Activated T-cell treated with anti-CD3 and anti-CD28 coated beads for 4 hours (primary cell): ENCODE measurements around the gene GAB2.

Experiments
- DNase-seq: peaks from one replicate; pipeline ENCODE4 v3.0.0-alpha.2; 2020

The GAB2 gene

DNA sequence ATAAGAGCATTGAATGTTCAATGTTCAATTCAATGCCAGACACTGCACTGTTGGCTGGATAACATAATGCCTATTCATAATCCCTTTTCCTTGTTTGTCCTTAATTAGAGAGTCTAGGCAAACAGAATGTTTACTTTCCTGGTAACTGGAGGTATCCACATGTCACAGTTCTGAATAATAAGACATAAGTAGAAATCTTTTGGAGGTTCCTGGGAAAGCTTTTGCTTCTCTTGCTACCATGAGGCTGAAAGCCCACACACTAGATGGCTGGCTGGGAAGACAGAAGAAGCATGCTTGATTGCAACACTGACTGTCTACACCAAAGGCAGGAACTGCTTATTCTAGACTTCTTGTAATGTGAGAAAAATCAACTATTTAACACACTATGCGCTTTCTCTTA, 79.5 kb downstream of the GAB2 start:
- no peak for DNase-seq

DNA sequence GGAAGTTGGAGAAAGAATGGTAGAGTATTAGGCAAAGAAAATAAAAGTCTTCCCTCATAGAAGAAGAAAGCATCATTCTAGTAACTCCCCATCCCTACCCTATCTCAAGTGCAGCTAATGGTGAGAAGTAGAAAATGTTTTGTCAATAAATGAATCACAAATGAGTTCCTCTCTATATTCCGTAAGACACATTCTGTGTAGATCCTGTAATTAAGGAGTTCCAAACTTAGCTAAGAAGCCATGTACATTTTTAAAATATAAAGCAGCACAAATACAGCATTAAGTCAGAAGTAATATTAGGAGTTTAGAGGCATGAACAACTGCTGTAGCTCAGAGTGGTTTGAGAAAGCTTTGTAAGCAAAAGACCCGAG, 80.1 kb downstream of the GAB2 start:
- DNase-seq: no peak

DNA sequence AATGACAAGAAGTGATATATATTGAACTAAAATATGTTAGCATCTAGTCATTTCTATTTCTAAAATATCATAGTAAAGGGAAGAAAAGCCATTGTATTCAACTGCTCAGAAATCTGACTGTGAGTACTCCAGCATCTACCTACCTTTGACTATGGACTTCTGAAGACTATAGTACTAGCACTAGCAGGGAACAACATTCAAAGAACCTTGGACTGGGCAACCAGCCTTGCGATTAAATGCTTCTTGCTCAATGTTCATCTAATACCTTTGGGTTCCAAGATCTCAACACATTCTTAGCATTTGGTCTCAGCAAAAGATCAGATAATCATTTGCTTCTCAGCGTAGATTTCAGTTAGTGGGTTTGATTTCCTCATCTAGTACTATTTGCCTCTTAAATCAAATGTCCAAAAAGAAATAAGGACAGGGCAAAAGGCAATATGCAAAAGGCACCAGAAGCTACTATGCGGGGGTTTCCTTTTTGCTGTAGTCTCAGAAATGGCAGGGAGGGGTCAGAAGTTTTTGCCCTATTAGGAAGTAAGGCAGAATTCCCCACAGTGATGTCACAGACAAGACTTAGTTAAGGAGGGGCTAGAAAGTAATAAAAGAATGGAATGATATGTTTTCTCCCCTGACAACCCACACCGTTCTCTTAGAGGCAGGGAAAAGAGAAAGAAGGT, 80.6 kb downstream of the GAB2 start:
- no peak for DNase-seq

DNA sequence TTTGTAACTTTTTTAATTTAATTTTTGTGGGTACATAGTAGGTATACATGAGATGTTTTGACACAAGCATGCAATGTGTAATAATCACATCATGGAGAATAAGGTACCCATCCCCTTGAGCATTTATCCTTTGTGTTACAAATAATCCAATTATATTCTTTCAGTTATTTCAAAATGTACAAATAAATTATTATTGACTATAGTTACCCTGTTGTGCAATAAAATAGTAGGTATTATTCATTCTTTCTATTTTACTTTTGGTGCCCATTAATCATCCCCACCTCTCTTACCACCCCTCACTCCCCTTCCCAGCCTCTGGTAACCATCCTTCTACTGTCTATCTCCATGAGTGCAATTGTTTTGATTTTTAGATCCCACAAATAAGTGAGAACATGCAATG, 83.5 kb downstream of the GAB2 start:
- DNase-seq: no peak

DNA sequence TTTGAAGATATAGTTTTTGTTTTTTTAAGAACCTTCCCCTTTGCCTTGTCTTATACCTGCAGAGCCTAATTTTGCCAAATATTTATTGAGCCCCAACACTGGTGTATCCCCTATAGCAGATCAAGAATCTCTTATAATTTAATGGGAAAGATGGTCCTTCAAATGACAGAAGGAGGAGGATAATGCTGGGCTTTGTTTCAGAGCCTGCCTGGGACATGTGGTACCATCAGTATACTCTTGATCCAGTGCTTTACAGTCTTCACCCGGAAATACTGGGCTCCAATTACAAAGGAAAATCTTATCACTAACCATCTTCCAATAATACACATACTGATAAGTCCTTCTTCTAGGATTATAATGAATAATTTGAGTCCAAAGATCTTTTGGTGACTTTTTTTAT, 84.7 kb downstream of the GAB2 start:
- no peak for DNase-seq

DNA sequence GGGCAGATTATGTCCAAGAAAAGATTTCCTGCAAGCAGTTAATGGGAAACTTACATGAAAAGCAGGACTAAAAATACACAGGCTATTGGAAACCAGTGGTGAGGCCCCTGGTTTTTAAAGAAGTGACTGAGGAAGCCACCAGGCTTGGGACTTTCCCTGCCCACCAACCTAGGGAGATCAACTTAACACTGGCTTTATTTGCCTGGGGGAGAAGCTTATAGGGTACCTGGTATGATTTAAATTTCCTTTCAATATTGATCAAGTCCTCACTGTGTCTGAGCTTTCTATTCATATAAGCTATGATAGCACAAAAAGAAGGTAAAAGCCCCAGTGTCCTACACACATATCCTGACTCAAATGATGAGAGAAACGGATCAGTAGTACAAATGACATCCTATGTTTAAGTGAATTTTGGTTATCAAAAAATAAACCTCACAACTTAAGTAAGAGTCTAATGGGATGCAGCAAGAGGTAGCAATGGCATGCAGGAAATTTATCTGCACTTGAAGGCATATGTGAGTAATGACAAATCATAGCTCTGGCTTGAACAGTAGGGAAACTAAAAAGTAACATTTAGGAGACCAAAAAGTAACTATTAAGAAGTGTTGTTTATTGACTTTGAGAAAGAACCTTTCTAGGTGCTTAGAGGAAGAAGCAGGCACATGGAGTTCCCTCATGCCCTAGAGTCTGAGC, 85.3 kb downstream of the GAB2 start:
- no peak for DNase-seq

DNA sequence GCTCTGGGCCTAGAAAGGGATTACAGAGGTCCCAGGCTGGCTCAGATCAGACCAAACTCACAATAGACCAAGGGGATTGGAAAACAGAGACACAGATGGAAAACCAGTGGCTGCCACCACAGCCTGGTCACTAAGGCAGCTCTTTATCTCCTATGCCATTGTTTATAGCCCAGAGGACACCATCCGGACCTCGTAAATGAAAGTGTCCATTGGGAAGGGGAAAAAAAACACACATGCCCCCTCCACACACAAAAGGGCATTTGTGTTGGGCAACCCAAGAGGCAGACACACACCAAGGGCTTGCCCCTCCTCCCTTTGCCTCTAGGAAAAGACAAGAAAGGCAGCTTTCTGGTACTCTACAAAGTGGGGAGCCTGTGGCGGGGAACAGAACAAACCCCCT, 85.9 kb downstream of the GAB2 start:
- no peak for DNase-seq

DNA sequence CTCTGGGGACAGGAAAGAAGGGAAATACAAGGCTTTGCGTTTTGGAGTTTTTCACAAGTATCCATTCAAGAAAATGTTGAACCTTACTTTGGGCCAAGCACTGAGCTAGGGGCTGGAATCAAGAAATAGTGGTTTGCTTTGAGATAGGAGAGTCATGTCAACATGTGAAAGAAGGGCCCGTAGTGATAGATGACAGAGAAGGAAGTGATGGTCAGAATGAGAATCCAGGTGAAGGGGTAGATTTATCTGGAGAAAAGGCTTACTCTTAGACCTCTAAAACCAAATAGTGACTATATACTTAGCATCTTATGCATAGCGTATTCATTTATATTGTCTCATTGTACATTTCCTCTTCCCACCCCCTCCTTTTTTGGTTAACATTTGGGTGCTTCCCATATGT, 87.3 kb downstream of the GAB2 start:
- DNase-seq: no peak

DNA sequence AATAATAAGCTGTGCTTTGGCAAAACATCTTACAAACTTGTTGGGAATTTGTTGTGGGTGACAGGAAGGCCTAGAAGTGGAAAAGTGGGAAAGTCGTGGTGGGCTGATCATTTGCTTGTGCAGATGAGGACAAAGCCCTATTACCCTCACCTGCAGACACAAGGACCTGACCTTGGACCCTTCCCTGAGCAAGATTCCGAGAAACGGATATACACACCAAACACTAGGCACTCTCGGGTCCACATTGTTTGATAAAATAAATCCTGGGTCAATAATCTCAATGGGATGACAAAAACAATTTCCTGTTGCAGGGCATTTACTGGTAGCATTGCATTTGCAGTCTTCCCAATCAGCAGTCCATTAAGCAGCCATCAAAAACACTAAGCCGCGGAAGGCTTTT, 89.7 kb downstream of the GAB2 start:
- DNase-seq: no peak

DNA sequence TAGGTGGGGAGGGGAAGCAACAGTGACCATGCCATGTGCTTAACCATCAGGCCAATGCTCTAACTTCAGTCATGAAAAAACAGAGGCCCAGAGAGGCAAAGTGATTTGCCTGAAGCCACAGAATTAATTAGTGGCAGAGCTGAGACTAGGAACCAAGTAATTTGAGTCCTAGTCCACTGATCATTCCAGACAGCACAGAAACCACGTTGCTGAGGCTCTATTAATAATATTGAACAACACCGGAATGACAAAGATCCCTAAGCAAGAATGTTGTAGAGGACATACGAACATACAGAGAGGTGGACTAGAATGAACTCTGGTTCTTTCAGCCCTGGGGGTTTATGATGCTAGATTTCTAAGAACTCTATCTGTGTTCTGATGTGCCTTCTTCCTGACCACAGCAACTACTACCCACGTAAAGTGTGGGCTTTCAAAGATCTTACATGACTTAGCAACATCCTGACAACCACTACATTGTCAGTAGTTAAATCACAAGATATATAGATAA, 92.3 kb downstream of the GAB2 start:
- DNase-seq: no peak

DNA sequence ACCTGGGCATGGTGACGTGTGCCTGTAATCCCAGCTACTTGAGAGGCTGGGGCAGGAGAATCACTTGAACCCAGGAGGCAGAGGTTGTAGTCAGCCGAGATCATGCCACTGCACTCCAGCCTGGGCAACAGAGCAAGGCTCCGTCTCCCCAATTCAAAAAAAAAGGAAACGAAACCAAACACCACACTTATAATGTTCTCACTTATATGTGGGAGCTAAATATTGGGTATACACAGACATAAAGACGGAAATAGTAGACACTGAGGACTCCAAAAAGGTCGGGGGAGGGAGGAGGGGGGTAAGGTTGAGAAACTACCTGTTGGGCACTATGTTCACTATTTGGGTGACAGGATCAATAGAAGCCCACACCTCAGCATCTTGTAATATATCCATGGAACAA, 94.3 kb downstream of the GAB2 start:
- DNase-seq: no peak

DNA sequence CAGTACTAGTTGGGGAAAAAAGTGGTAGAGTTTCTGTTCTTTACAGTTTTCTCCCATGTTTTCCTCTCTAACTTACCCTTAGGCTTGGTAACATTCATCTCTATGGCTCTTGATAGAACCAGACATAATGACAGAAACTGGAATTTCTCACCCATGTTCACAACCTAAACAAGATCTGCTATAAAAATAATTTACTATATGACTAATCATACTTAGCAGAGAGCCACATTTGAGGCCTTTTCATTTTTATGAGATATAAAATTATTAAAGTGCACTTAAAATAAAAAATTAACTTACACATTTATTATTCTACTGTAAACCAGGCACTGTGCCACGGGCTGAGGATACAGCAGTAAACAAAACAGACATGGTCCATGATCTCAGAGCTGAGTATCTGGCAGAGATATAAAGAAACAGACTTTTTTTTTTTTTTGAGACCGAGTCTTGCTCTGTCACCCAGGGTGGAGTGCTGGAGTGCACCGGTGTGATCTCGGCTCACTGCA, 98.1 kb downstream of the GAB2 start:
- no peak for DNase-seq

DNA sequence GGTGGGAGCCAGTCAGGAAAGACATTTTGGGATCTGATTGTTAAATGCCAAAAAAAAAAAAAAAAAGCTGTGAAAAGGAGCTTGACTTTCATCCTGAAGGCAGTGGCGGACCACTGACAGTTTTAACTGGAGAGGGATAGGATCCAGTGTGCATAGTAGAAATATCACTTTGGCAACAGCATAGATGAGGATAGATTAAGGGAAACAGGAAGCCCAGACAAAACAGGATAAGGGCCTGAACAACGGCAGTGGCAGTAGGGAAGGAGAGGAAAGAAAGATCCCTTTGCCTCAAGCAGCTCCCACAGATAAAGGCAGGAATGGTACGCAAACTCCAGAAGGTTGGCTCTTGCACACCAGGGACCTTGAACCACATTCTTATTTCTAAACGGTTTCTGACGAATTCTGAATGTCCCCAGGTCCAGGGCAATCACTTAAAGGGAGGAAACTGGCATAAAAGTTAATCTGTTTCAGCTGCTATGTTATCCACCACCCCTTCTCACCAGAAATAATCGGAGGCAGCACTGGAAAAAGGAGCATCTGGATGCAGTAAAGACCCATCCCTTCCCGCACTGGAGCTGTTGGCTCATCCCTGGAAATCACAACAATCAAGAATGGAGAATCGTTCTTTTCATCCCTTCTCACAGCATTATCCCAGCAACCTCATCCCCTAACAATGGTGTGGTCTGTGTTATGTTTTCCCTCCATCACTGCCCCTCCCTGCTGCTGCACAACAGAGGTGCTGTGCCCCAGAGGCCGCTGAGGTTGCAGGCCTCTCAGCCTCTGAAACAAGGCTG, 99.1 kb downstream of the GAB2 start:
- no peak for DNase-seq

DNA sequence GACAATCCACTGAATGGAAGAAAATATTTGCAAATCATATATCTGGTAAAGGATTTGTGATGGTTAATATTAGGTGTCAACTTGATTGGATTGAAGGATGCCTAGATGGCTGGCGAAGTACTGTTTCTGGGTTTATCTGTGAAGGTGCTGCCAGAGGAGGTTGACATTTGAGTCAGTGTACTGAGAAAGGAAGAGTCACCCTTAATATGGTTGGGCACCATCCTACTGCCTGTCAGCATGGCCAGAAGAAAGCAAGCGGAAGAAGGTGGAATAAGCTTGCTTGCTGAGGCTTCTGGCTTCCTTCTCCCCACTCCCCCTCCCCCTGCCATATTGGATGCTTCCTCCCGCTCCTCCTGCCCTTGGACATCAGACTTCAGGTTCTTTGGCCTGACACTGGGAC, 101.9 kb downstream of the GAB2 start:
- no peak for DNase-seq

DNA sequence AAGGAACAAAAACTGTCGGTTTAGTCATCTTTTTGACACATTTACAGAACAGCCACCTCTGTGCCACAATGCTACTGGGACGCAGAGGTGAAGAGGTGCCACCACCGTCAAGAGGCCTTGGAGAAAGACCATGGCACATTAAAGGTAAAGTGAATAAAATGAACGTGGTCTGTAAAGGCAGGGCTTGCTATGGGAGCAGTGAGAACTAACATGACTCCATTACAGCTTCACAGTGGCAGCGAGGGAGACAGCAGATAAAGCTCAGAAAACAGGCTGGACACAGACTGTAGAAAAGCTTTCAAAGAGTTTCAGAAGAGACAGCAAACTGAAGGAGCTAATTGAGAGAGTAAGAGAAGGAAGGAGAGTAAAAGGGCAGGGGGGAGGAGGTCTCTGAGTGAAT, 102.9 kb downstream of the GAB2 start:
- no peak for DNase-seq

DNA sequence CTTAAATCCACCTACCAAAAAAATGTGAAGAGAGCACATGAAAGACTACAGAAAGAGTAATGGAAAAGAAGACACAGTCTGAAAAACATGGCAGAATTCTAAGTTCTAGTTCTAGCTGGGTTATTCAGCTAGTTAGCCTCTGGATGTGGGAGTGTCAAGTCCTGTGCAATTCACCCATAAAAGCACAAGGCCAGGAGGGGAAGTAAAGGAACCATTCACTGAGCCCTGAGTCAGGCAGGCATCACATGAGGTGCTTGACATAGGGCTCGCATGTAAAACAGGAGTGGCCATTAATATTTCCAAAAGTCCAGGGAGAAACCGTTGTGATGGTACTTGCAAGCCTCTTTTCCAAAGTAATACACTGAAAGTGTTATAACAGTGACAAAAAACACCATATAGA, 103.7 kb downstream of the GAB2 start:
- DNase-seq: no peak

DNA sequence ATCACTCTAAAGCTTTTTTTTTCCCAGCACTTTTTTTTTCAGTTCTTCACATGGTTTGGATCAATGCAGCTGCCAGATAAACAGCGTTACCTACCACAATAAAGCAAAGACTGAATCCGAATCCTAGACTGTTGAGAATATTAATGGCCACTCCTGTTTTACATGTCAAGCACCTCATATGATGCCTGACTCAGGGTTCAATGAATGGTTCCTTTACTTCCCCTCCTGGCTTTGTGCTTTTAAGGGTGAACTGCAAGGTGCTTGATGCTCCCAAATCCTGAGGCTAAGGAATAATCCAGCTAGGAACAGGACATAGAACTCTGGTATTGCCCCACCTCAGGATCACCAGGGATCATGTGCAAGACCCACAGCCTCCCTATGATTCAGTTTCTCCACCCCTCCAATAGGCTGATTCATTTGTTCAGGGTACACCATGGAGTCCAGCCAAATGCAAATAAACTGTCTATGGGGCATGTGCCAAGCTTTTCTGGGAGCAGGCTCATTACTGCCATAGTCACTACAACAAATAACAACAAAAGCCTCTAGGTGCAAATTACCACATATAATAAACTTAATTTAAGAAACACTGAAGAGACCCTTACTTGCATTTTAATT, 104.3 kb downstream of the GAB2 start:
- no peak for DNase-seq

DNA sequence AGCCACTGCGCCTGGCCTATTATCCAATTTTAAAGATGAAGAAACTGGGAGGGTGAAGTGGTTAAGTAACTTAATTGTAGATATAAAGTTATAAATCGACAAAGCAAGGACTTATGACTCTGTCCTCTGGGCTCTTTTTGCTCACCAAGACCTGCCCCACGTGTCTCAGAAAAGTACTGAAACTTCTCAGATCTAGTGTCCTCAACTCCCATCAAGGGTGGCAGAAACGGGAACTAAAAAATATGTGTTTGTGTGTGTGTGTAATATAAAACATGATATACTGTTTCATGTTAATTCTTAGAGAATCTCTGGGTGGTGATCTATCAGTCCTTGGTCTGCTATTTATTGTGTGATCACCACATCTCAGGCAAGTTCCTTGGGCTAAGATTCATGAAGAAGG, 104.9 kb downstream of the GAB2 start:
- no peak for DNase-seq

DNA sequence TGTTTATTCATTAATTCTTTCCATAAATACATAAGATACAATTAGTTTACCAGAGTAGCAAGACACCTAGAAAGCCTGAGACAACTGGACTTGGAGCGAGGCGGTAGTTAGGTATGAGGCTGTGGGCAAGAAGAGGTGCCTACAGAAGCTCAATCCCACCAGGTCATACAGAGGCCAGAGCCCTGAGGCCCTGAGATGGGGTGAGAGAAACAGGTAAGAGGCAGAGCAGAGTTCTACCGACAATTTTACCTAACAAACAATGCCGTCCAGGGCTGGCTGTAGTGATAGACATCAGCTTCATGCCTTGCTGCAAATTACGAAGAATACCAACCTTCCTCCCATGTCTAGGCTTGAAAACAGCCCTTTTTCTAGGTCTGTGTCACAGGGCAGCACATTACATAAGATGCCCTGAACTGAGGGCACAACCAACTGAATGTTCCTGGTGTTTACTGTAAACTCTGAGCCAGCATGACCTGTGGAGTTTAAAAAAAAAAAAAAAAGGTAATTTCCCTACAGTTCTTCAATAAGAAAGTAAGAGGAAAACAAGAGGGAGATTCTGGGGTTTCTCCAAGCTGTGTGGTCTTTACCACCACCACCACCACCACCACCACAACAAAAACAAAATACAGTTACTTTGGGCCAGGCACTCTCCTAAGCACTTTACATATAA, 105.8 kb downstream of the GAB2 start:
- no peak for DNase-seq

DNA sequence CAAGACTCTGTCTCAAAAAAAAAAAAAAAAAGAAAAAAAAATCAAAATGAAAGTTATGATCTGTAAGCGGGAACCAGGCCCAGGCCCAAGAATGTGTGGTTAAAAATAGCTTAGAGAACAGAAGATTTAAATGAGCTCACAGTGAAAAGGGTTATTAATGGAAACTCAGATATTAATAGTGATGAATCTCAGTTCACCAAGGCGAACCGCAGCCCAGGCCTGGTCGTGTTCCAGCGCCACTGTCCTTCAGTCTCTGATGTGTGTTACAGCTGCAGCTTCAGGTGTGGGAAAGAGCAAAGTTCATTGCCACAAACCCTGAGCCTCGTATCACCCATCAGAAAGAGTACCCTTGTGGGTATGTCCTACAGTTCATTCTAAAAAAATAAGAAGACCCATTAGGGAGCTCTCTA, 107.1 kb downstream of the GAB2 start:
- DNase-seq: no peak

DNA sequence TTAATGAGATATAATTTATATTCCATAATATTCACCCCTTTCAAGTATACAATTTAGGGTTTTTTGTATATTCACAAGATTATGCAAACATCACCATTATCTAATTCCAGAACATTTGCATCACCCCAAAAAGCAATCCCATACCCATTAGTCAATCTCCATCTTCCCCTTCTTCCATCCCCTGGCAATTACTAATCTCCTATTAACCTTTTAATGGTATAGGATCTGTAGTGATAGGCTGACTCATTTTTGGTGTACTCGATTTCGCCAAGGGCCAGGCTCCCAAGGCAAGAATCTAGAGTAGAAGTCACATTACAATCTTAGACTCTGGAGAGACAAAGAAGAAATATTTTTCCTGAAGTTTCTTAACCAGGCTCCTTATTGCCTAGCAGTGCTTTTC, 113.4 kb downstream of the GAB2 start:
- no peak for DNase-seq

DNA sequence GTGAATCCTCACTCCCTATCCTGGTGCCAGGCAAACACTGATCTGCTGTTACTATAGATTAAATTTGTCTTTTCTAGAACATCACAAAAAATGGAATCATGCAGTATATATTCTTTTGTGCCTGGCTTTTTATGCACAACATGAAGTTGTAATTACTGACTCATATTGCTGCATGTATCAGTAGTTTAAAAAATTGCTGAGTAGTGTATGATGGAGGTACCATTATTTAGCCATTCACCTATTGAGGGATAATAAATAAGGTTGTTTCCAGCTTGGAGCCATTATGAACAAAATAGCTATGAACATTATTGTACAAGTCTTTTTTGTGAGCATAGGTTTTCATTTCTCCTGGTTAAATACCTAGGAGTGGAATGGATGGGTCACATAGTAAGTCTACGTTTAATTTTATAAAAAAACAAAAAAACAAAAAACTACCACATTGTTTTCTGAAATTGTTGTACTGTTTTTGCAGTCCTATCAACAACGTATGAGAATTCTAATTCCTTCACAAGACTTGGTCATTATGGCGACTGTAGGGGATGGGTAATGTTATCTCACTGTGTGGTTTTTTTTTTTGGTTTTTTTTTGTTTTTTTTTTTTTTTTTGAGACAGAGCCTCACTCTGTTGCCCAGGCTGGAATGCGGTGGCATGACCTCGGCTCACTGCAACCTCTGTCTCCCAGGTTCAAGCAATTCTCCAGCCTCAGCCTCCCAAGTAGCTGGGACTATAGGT, 117.3 kb downstream of the GAB2 start:
- DNase-seq: no peak
